ENCODE data around the gene MAML3. TPM values are rescaled to one million over a fixed set of nuclear protein-coding genes. Genes with fewer than 3 reads are reported as not detected.

MAML3 gene
- total RNA-seq, 1 donor from 2014 or later, result 8.0 TPM

DNA sequence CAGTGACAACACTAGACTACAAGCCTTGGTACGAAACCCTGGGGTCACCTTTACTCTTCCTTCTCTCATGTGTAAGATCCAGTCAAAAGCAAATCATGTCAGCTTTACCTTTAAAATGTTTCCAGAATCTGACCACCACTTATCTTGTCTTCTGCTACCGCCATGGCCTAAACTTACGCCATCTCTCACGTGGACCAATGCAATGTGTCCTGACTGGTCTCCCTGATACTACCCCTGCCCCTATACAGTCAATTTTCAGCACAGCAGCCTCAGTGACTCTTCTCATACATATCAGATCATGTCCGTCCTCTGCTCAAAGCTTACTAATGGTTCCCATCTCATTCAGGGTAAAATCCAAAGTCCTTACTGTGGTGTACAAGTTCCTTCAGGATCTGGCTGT lies 15.0 kb upstream of the MAML3 start:
- DNase-seq (ENCODE audit: extremely low spot score, unreplicated experiment), result no peak
- H3K9me3 Mint-ChIP-seq (ENCODE audit: unreplicated experiment), result no peaks in the 10 kb centered on the region
- TF ChIP-seq, protein P1, sequence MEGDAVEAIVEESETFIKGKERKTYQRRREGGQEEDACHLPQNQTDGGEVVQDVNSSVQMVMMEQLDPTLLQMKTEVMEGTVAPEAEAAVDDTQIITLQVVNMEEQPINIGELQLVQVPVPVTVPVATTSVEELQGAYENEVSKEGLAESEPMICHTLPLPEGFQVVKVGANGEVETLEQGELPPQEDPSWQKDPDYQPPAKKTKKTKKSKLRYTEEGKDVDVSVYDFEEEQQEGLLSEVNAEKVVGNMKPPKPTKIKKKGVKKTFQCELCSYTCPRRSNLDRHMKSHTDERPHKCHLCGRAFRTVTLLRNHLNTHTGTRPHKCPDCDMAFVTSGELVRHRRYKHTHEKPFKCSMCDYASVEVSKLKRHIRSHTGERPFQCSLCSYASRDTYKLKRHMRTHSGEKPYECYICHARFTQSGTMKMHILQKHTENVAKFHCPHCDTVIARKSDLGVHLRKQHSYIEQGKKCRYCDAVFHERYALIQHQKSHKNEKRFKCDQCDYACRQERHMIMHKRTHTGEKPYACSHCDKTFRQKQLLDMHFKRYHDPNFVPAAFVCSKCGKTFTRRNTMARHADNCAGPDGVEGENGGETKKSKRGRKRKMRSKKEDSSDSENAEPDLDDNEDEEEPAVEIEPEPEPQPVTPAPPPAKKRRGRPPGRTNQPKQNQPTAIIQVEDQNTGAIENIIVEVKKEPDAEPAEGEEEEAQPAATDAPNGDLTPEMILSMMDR (IDR thresholded peaks at IDR 0.05), result no peak
- no peaks in the 10 kb centered on the region for H3K36me3 Mint-ChIP-seq (ENCODE audit: unreplicated experiment)
- no peaks in the 10 kb centered on the region for H3K27me3 Mint-ChIP-seq (ENCODE audit: unreplicated experiment)
- H3K4me3 Mint-ChIP-seq (ENCODE audit: unreplicated experiment), result no peak overlapping the region
- no peaks in the 10 kb centered on the region for H3K4me1 Mint-ChIP-seq (ENCODE audit: unreplicated experiment)
- H3K27ac Mint-ChIP-seq (ENCODE audit: unreplicated experiment), result no peak overlapping the region

DNA sequence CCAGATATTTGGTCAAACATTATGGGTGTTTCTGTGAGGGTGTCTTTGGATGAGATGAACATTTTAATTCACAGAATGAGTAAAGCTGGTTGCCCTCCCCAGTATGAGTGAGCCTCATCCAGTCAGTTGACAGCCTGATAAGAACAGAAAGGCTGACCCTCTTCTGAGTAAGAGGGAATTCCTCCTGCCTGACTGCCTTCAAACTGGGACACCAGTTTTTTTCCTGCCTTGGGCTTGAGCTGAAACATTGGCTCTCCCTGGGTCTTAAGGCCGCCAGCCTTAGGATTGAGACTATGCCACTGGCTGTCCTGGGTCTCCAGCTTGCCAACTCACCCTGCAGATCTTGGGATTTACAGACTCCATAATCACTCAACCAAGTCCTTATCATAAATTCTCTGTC lies 14.5 kb upstream of the MAML3 start:
- TF ChIP-seq, protein P1 (IDR thresholded peaks at IDR 0.05), result no peak
- Mint-ChIP-seq H3K27ac (ENCODE audit: unreplicated experiment) (no peak overlapping the region), H3K4me1 (ENCODE audit: unreplicated experiment) (peaks cover 4% of the 10 kb centered on the region), H3K36me3 (ENCODE audit: unreplicated experiment) (no peaks in the 10 kb centered on the region), H3K9me3 (ENCODE audit: unreplicated experiment) (no peaks in the 10 kb centered on the region), H3K27me3 (ENCODE audit: unreplicated experiment) (no peaks in the 10 kb centered on the region), H3K4me3 (ENCODE audit: unreplicated experiment) (no peak overlapping the region)
- DNase-seq (ENCODE audit: extremely low spot score, unreplicated experiment), result no peak

DNA sequence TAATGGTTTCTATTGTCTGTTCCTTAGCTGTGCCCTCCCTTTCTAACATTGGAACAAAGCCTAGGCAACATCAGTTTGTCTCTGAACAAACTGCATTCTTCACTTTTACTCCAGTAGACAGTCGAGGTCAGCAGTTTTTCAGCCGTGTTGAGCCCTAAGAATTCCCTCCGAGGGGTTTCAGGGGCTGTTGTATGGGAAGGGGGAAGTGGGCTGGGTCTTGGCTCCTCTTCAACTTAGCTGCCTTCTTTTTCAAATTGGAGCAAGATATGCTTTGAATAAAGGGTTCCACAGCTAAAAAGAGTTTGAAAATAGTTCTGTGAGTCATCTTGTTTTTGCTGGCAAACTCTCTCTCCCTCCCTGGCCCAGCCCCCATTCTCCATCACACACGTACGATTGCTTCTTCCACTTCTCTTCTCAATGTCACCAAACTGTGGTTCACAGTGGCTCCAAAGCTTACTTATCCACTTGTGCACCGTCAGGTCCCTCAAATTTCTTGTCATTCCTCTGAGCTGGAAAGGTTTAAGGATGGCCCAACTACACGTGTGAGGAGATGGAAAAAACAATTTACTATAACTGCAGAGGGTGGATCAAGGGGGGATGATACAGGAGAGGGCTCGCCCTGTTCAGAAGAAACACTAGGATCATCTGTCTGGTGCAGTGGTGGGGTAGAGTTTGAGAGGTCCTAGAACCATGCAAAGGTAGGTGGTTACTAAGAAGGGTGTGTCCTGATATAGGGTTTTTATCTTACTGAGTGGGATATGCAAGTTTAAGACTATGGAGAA lies 9.2 kb upstream of the MAML3 start:
- Mint-ChIP-seq H3K36me3 (ENCODE audit: unreplicated experiment) (no peaks in the 10 kb centered on the region), H3K27me3 (ENCODE audit: unreplicated experiment) (no peaks in the 10 kb centered on the region), H3K4me1 (ENCODE audit: unreplicated experiment) (peaks cover 24% of the 10 kb centered on the region), H3K4me3 (ENCODE audit: unreplicated experiment) (peak overlapping the region; percentile 14), H3K27ac (ENCODE audit: unreplicated experiment) (peak overlapping the region; percentile 80), H3K9me3 (ENCODE audit: unreplicated experiment) (no peaks in the 10 kb centered on the region)
- TF ChIP-seq, protein P1 (IDR thresholded peaks at IDR 0.05), result no peak
- DNase-seq (ENCODE audit: extremely low spot score, unreplicated experiment), result no peak

- TF ChIP-seq, protein P1 (IDR thresholded peaks at IDR 0.05), result no peak
- H3K4me3 Mint-ChIP-seq (ENCODE audit: unreplicated experiment), result no peak overlapping the region
- peak overlapping the region; percentile 80 for H3K27ac Mint-ChIP-seq (ENCODE audit: unreplicated experiment)
- no peak for DNase-seq (ENCODE audit: extremely low spot score, unreplicated experiment)
- peaks cover 29% of the 10 kb centered on the region for H3K4me1 Mint-ChIP-seq (ENCODE audit: unreplicated experiment)
- H3K36me3 Mint-ChIP-seq (ENCODE audit: unreplicated experiment), result no peaks in the 10 kb centered on the region
- H3K9me3 Mint-ChIP-seq (ENCODE audit: unreplicated experiment), result no peaks in the 10 kb centered on the region
- no peaks in the 10 kb centered on the region for H3K27me3 Mint-ChIP-seq (ENCODE audit: unreplicated experiment)
These were observed 8.6 kb upstream of the MAML3 start for GRCh38 chr4:140162596-140162995.

- DNase-seq (ENCODE audit: extremely low spot score, unreplicated experiment), result no peak
- no peaks in the 10 kb centered on the region for H3K9me3 Mint-ChIP-seq (ENCODE audit: unreplicated experiment)
These were observed 4.5 kb upstream of the MAML3 start for GRCh38 chr4:140158365-140159030.

More at GRCh38 chr4:140158365-140159030, 4.5 kb upstream of the MAML3 start:
- H3K27ac Mint-ChIP-seq (ENCODE audit: unreplicated experiment), result peak overlapping the region; percentile 44
- H3K27me3 Mint-ChIP-seq (ENCODE audit: unreplicated experiment), result no peaks in the 10 kb centered on the region
- no peaks in the 10 kb centered on the region for H3K36me3 Mint-ChIP-seq (ENCODE audit: unreplicated experiment)
- H3K4me3 Mint-ChIP-seq (ENCODE audit: unreplicated experiment), result no peak overlapping the region
- TF ChIP-seq, protein P1 (IDR thresholded peaks at IDR 0.05), result no peak
- H3K4me1 Mint-ChIP-seq (ENCODE audit: unreplicated experiment), result peaks cover 31% of the 10 kb centered on the region
